CD4-positive, alpha-beta T cell treated with Interleukin-10 for 1 hour (primary cell): Measurements from ENCODE around the gene DLG1.

Source experiments
- DNase-seq: peaks from one replicate; pipeline ENCODE4 v3.0.0-alpha.2; 2020

DLG1 gene

GRCh38 chr3:197298341-197298944 is at the start of gene DLG1:
TSS of gene DLG1 (minus strand) at chr3:197298612. CDS start at chr3:197297204, 1,408 bp downstream.
- DNase-seq = peak; percentile 85

- no peak for DNase-seq
Observed at GRCh38 chr3:197348014-197348413, 49.6 kb upstream of the DLG1 start.

- no peak for DNase-seq
Observed at GRCh38 chr3:197345390-197345789, 47.0 kb upstream of the DLG1 start.

- DNase-seq = no peak
Observed at GRCh38 chr3:197344582-197345318, 46.3 kb upstream of the DLG1 start.

GRCh38 chr3:197343656-197344408 is 45.4 kb upstream of the DLG1 start:
- no peak for DNase-seq

GRCh38 chr3:197343111-197343510 is 44.7 kb upstream of the DLG1 start:
- no peak for DNase-seq

GRCh38 chr3:197340521-197340871 is 42.1 kb upstream of the DLG1 start:
- DNase-seq = no peak

- no peak for DNase-seq
Observed at GRCh38 chr3:197339841-197340520, 41.6 kb upstream of the DLG1 start.

- DNase-seq = no peak
Observed at GRCh38 chr3:197338586-197338985, 40.2 kb upstream of the DLG1 start.

GRCh38 chr3:197337656-197338055 is 39.2 kb upstream of the DLG1 start:
- DNase-seq = no peak

- DNase-seq = no peak
Observed at GRCh38 chr3:197337214-197337613, 38.8 kb upstream of the DLG1 start.

GRCh38 chr3:197336348-197336747 is 37.9 kb upstream of the DLG1 start:
- DNase-seq = no peak

GRCh38 chr3:197335428-197336132 is 37.2 kb upstream of the DLG1 start:
- DNase-seq = no peak

GRCh38 chr3:197333901-197334639 is 35.7 kb upstream of the DLG1 start:
- DNase-seq = no peak

- no peak for DNase-seq
Observed at GRCh38 chr3:197331131-197331530, 32.7 kb upstream of the DLG1 start.

GRCh38 chr3:197329382-197329781 is 31.0 kb upstream of the DLG1 start:
- DNase-seq = no peak

- DNase-seq = no peak
Observed at GRCh38 chr3:197328198-197328597, 29.8 kb upstream of the DLG1 start.

- no peak for DNase-seq
Observed at GRCh38 chr3:197327701-197328100, 29.3 kb upstream of the DLG1 start.

GRCh38 chr3:197325773-197326172 is 27.4 kb upstream of the DLG1 start:
- DNase-seq = no peak

GRCh38 chr3:197322149-197322548 is 23.7 kb upstream of the DLG1 start:
- DNase-seq = no peak

GRCh38 chr3:197320582-197320981 is 22.2 kb upstream of the DLG1 start:
- no peak for DNase-seq
